Measurements from ENCODE around the gene DDX19B. TPM values are rescaled to one million over a fixed set of nuclear protein-coding genes. Genes with fewer than 3 reads are reported as not detected.
"Not testable (repeated sequence)": the region's sequence is repeated elsewhere in the genome, so short reads cannot be mapped to it uniquely, and the experiment has no call there.

The DDX19B gene
- total and polyA plus RNA-seq, 2 donors = 24.3 to 24.9 TPM

DNA sequence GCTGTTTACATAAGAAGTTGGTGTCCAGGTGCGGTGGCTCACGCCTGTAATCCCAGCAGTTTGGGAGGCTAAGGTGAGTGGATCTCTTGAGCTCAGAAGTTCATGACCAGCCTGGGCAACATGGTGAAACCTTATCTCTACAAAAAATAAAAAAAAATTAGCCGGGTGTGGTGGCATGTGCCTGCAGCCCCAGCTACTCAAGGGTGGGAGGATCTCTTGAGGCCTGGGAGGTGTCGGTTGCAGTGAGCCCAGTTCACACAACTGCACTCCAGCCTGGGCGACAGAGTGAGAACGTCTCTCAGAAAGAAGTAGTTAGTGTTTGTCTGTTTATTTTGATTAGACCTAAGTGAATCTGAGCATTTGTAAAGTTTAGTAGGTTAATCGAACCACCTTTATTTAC is 60.6 kb downstream of the DDX19B start:
- Histone ChIP-seq H3K4me3 (ENCODE audit: low read length in 2 of 2) (no peak overlapping the region), H3K27me3 (ENCODE audit: control insufficient read depth in 2 of 2, insufficient read depth in 1 of 2, low read length in 1 of 2) (no peaks in the 10 kb centered on the region), H3K9me3 (ENCODE audit: control insufficient read depth in 2 of 2, insufficient read depth in 1 of 2, low read length in 1 of 2) (no peaks in the 10 kb centered on the region), H3K4me1 (ENCODE audit: control insufficient read depth in 2 of 2, insufficient read depth in 2 of 2, low read length in 2 of 2) (no peaks in the 10 kb centered on the region), H3K27ac (ENCODE audit: low read depth in 1 of 2, low read length in 1 of 2) (no peak overlapping the region), H3K36me3 (ENCODE audit: control insufficient read depth in 2 of 2, insufficient read depth in 2 of 2, low read length in 1 of 2) (peaks cover 63 to 77% of the 10 kb centered on the region in 2 donors)
- no peak for DNase-seq (ENCODE audit: low read depth in 6 of 9, low spot score in 9 of 9)
- 97% methylated on average over 7 of the region's 7 CpGs for WGBS

- no peaks in the 10 kb centered on the region for H3K9me3 ChIP-seq (ENCODE audit: control insufficient read depth in 2 of 2, insufficient read depth in 1 of 2, low read length in 1 of 2)
- 98% methylated on average over 5 of the region's 5 CpGs for WGBS
- no peaks in the 10 kb centered on the region for H3K27me3 ChIP-seq (ENCODE audit: control insufficient read depth in 2 of 2, insufficient read depth in 1 of 2, low read length in 1 of 2)
- H3K36me3 ChIP-seq (ENCODE audit: control insufficient read depth in 2 of 2, insufficient read depth in 2 of 2, low read length in 1 of 2) = peaks cover 64 to 67% of the 10 kb centered on the region in 2 donors
- no peak overlapping the region for H3K4me3 ChIP-seq (ENCODE audit: low read length in 2 of 2)
- DNase-seq (ENCODE audit: low read depth in 6 of 9, low spot score in 9 of 9) = no peak
- H3K27ac ChIP-seq (ENCODE audit: low read depth in 1 of 2, low read length in 1 of 2) = no peak overlapping the region
- H3K4me1 ChIP-seq (ENCODE audit: control insufficient read depth in 2 of 2, insufficient read depth in 2 of 2, low read length in 2 of 2) = no peaks in the 10 kb centered on the region
These were observed 65.4 kb downstream of the DDX19B start for GRCh38 chr16:70364399-70364798.

- not testable (repeated sequence) for H3K27me3 ChIP-seq (ENCODE audit: control insufficient read depth in 2 of 2, insufficient read depth in 1 of 2, low read length in 1 of 2); H3K4me1 ChIP-seq (ENCODE audit: control insufficient read depth in 2 of 2, insufficient read depth in 2 of 2, low read length in 2 of 2); H3K4me3 ChIP-seq (ENCODE audit: low read length in 2 of 2); H3K27ac ChIP-seq (ENCODE audit: low read depth in 1 of 2, low read length in 1 of 2); H3K9me3 ChIP-seq (ENCODE audit: control insufficient read depth in 2 of 2, insufficient read depth in 1 of 2, low read length in 1 of 2)
- WGBS = 89% methylated on average over 10 of the region's 10 CpGs
- peak in 1 of 9 donors; percentile 14 for DNase-seq (ENCODE audit: low read depth in 6 of 9, low spot score in 9 of 9)
- H3K36me3 ChIP-seq (ENCODE audit: control insufficient read depth in 2 of 2, insufficient read depth in 2 of 2, low read length in 1 of 2) = peaks cover 55 to 62% of the 10 kb centered on the region in 2 donors
These were observed 71.2 kb downstream of the DDX19B start for GRCh38 chr16:70370145-70370544.

GRCh38 chr16:70370924-70371323 is 71.9 kb downstream of the DDX19B start:
- Histone ChIP-seq H3K27me3 (ENCODE audit: control insufficient read depth in 2 of 2, insufficient read depth in 1 of 2, low read length in 1 of 2) (no peaks in the 10 kb centered on the region), H3K4me1 (ENCODE audit: control insufficient read depth in 2 of 2, insufficient read depth in 2 of 2, low read length in 2 of 2) (no peaks in the 10 kb centered on the region), H3K9me3 (ENCODE audit: control insufficient read depth in 2 of 2, insufficient read depth in 1 of 2, low read length in 1 of 2) (no peaks in the 10 kb centered on the region), H3K27ac (ENCODE audit: low read depth in 1 of 2, low read length in 1 of 2) (no peak overlapping the region), H3K4me3 (ENCODE audit: low read length in 2 of 2) (no peak overlapping the region), H3K36me3 (ENCODE audit: control insufficient read depth in 2 of 2, insufficient read depth in 2 of 2, low read length in 1 of 2) (peaks cover 51 to 56% of the 10 kb centered on the region in 2 donors)
- WGBS = 98% methylated on average over 10 of the region's 10 CpGs
- DNase-seq (ENCODE audit: low read depth in 6 of 9, low spot score in 9 of 9) = no peak

DNA sequence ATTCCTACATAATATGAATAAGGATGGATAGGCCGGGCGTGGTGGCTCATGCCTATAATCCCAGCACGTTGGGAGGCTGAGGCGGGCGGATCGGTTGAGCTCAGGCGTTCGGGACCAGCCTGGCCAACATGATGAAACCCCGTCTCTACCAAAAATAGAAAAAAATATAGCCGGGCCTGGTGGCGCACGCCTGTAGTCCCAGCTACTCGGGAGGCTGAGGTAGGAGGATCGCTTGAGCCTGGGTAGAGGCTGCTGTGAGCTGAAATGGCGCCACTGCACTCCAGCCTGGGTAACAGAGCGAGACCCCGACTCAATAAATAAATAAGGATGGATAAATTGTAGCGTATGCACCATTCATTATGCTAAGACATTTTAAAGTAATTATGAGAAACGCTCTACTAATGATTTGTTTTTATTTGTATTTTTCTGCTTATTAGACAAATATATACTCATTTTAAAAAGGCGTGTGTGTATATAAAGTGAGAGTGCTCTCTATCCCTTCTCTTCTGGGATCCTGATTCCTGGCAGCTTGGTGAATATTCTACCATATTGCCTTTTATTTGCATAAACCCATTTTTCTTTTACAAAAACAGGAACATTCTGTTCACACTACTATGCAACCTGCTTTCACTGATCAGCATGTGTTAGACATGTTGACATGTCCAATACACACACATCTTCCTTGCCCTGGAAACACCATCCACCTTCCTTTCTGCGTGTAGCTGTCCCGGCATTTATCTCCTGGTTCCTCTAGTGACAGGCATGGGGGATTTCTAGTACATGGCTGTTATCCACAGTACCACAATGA is 74.1 kb downstream of the DDX19B start:
- Histone ChIP-seq H3K36me3 (ENCODE audit: control insufficient read depth in 2 of 2, insufficient read depth in 2 of 2, low read length in 1 of 2) (peaks cover 43 to 56% of the 10 kb centered on the region in 2 donors), H3K27me3 (ENCODE audit: control insufficient read depth in 2 of 2, insufficient read depth in 1 of 2, low read length in 1 of 2) (no peaks in the 10 kb centered on the region), H3K27ac (ENCODE audit: low read depth in 1 of 2, low read length in 1 of 2) (no peak overlapping the region), H3K4me1 (ENCODE audit: control insufficient read depth in 2 of 2, insufficient read depth in 2 of 2, low read length in 2 of 2) (no peaks in the 10 kb centered on the region), H3K4me3 (ENCODE audit: low read length in 2 of 2) (no peak overlapping the region), H3K9me3 (ENCODE audit: control insufficient read depth in 2 of 2, insufficient read depth in 1 of 2, low read length in 1 of 2) (no peaks in the 10 kb centered on the region)
- DNase-seq (ENCODE audit: low read depth in 6 of 9, low spot score in 9 of 9) = no peak
- WGBS = 97% methylated on average over 22 of the region's 22 CpGs

DNA sequence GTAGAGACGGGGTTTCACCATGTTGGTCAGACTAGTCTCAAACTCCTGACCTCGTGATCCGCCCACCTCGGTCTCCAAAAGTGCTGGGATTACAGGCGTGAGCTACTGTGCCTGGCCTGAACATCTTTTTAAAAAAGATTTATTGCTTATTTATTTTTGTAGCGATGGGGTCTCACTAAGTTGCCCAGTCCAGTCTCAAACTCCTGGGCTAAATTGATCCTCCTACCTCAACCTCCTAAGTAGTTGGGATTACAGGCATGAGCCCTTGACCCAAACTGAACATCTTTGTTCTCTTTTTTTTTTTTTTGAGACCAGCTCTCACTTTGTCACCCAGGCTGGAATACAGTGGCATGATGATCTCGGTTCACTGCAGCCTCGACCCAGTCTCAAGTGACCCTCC is 75.2 kb downstream of the DDX19B start:
- WGBS = 97% methylated on average over 8 of the region's 8 CpGs
- Histone ChIP-seq H3K27ac (ENCODE audit: low read depth in 1 of 2, low read length in 1 of 2) (no peak overlapping the region), H3K36me3 (ENCODE audit: control insufficient read depth in 2 of 2, insufficient read depth in 2 of 2, low read length in 1 of 2) (peaks cover 38 to 64% of the 10 kb centered on the region in 2 donors), H3K9me3 (ENCODE audit: control insufficient read depth in 2 of 2, insufficient read depth in 1 of 2, low read length in 1 of 2) (no peaks in the 10 kb centered on the region), H3K4me3 (ENCODE audit: low read length in 2 of 2) (no peak overlapping the region), H3K4me1 (ENCODE audit: control insufficient read depth in 2 of 2, insufficient read depth in 2 of 2, low read length in 2 of 2) (peaks cover 1 to 6% of the 10 kb centered on the region in 2 donors), H3K27me3 (ENCODE audit: control insufficient read depth in 2 of 2, insufficient read depth in 1 of 2, low read length in 1 of 2) (no peaks in the 10 kb centered on the region)
- DNase-seq (ENCODE audit: low read depth in 6 of 9, low spot score in 9 of 9) = no peak

DNA sequence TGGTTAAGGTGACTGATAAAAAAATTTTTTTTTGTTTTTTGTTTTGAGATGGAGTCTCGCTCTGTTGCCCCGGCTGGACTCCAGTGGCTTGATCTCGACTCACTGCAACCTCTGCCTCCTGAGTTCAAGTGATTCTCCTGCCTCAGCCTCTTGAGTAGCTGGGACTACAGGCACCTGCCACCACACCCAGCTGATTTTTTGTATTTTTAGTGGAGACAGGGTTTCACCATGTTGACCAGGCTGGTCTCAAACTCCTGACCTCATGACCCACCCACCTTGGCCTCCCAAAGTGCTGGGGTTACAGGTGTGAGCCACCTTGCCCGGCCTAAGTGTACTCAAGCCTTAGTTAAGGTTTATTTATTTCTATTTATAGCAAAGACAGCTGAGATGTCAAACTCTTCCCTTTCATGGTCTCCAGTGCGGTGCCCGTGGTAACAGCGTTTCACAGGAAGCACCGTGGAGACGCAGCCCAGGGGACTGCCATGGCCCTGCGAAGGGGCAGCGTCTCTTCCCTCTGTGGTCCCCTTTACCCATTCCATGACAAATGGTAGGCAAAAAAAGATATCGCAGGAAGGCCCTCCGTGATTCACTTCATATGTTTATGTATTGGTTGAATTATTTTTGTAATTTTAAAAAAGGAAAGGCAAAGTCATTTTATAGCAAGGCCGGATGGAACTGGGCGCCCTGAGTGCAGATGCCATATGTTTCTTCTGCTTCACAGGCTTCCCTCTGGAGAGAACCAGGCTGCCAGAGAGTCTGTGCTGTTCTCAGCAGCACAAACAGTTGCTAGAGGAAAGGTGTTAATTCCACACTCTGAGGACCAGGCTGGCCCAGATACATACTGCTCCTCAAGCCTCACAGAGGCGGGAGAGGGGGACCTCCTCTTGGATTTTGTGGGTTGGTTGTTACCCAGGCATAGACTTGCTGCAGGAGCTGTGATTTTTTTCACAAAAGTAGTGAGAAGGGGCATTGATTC is 76.9 kb downstream of the DDX19B start:
- no peaks in the 10 kb centered on the region for H3K9me3 ChIP-seq (ENCODE audit: control insufficient read depth in 2 of 2, insufficient read depth in 1 of 2, low read length in 1 of 2)
- no peak overlapping the region for H3K27ac ChIP-seq (ENCODE audit: low read depth in 1 of 2, low read length in 1 of 2)
- DNase-seq (ENCODE audit: low read depth in 6 of 9, low spot score in 9 of 9) = no peak
- H3K27me3 ChIP-seq (ENCODE audit: control insufficient read depth in 2 of 2, insufficient read depth in 1 of 2, low read length in 1 of 2) = no peaks in the 10 kb centered on the region
- peaks cover 8 to 16% of the 10 kb centered on the region in 2 donors for H3K4me1 ChIP-seq (ENCODE audit: control insufficient read depth in 2 of 2, insufficient read depth in 2 of 2, low read length in 2 of 2)
- 97% methylated on average over 16 of the region's 16 CpGs for WGBS
- H3K36me3 ChIP-seq (ENCODE audit: control insufficient read depth in 2 of 2, insufficient read depth in 2 of 2, low read length in 1 of 2) = peaks cover 25 to 59% of the 10 kb centered on the region in 2 donors
- H3K4me3 ChIP-seq (ENCODE audit: low read length in 2 of 2) = no peak overlapping the region

DNA sequence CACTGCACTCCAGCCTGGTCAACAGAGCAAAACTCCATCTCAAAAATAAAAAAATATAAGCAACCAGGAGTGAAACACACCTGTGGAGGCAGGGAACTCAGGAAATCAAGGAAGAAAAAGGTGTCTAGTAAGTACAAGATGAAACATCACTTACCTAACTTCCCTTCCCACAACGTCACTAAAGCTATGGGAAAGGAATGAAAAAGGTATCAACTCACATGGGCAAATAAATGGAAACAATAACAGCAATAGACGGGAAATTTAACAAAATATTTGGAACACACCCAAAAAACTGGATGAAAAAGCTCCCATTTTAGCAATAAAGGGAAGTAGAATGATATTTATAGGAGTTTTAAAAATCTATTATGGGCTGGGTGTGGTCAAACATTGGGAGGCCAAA is 78.8 kb downstream of the DDX19B start:
- 92% methylated on average over 2 of the region's 2 CpGs for WGBS
- Histone ChIP-seq H3K9me3 (ENCODE audit: control insufficient read depth in 2 of 2, insufficient read depth in 1 of 2, low read length in 1 of 2) (no peaks in the 10 kb centered on the region), H3K27me3 (ENCODE audit: control insufficient read depth in 2 of 2, insufficient read depth in 1 of 2, low read length in 1 of 2) (no peaks in the 10 kb centered on the region), H3K36me3 (ENCODE audit: control insufficient read depth in 2 of 2, insufficient read depth in 2 of 2, low read length in 1 of 2) (peaks cover 9 to 44% of the 10 kb centered on the region in 2 donors), H3K4me1 (ENCODE audit: control insufficient read depth in 2 of 2, insufficient read depth in 2 of 2, low read length in 2 of 2) (peaks cover 13 to 21% of the 10 kb centered on the region in 2 donors), H3K4me3 (ENCODE audit: low read length in 2 of 2) (no peak overlapping the region), H3K27ac (ENCODE audit: low read depth in 1 of 2, low read length in 1 of 2) (no peak overlapping the region)
- DNase-seq (ENCODE audit: low read depth in 6 of 9, low spot score in 9 of 9) = no peak
